Body of pancreas (tissue), 4 donors: ENCODE results near the gene RBBP9.

Experiments
- CTCF ChIP-seq, 7 experiments: fragments of 450-650 bp in 4 of 7; fragments of 200-600 bp in 3 of 7; sonication (generic) in 3 of 7; IDR thresholded peaks; one replicate each; pipeline ENCODE4 v1.5.1; 2016 to 2019; ENCODE audit warnings: antibody characterized with exemption in 7 of 7
- POLR2A ChIP-seq, 3 donors: fragments of 450-650 bp; IDR thresholded peaks; one replicate each; pipeline ENCODE4 v1.6.1; 2016; ENCODE audit warnings: antibody characterized with exemption in 3 of 3, mild to moderate bottlenecking in 2 of 3

GRCh38 chr20:18477218-18477617 lies 19.8 kb downstream of the RBBP9 start:
- TF ChIP-seq CTCF (IDR thresholded peaks at IDR 0.05), result no peak
- no peak for TF ChIP-seq POLR2A (IDR thresholded peaks at IDR 0.05)
